Neural progenitor cell (in vitro differentiated cells): ENCODE measurements around the gene ASIC3. TPM values are rescaled to one million over a fixed set of nuclear protein-coding genes. Genes with fewer than 3 reads are reported as not detected.

ENCODE experiments used
- DNase-seq: peaks from one replicate; pipeline ENCODE4 v3.0.0-alpha.2; 2016; ENCODE audit warnings: low spot score
- H2AFZ ChIP-seq: fragments of 200-600 bp; sonication (generic); replicated peaks from 2 replicates; pipeline ENCODE4 v1.6.1; 2016; ENCODE audit warnings: antibody characterized with exemption
- H3F3A ChIP-seq: fragments of 200-600 bp; sonication (generic); 2 replicates; pipeline ENCODE4 v1.6.1; 2016; ENCODE audit warnings: antibody characterized with exemption, low read depth
- H3K27ac ChIP-seq: fragments of 200-600 bp; sonication (generic); 2 replicates; pipeline ENCODE4 v1.5.1; 2016; ENCODE audit warnings: mild to moderate bottlenecking
- H3K27me3 ChIP-seq: fragments of 200-600 bp; sonication (generic); 2 replicates; pipeline ENCODE4 v1.6.1; 2016; ENCODE audit warnings: mild to moderate bottlenecking, moderate library complexity
- H3K36me3 ChIP-seq: fragments of 200-600 bp; sonication (generic); 2 replicates; pipeline ENCODE4 v1.5.1; 2016
- H3K4me1 ChIP-seq: fragments of 200-600 bp; sonication (generic); 2 replicates; pipeline ENCODE4 v1.6.1; 2016; ENCODE audit warnings: mixed run types
- H3K4me2 ChIP-seq: fragments of 200-600 bp; sonication (generic); 2 replicates; pipeline ENCODE4 v1.6.1; 2016
- H3K4me3 ChIP-seq: fragments of 200-600 bp; sonication (generic); 2 replicates; pipeline ENCODE4 v1.5.1; 2016
- H3K79me2 ChIP-seq: fragments of 200-600 bp; sonication (generic); 2 replicates; pipeline ENCODE4 v1.6.1; 2016; ENCODE audit warnings: low read depth
- H3K9ac ChIP-seq: fragments of 200-600 bp; sonication (generic); 2 replicates; pipeline ENCODE4 v1.6.1; 2016
- H3K9me3 ChIP-seq: fragments of 200-600 bp; sonication (generic); 2 replicates; pipeline ENCODE4 v1.5.1; 2016; ENCODE audit warnings: low read depth
- H4K20me1 ChIP-seq: fragments of 200-600 bp; sonication (generic); 2 replicates; pipeline ENCODE4 v1.6.1; 2016; ENCODE audit warnings: low read depth
- H3K27ac Mint-ChIP-seq: 3 replicates; pipeline ENCODE4 v1.8.0; 2021; ENCODE audit warnings: mixed read lengths
- H3K27me3 Mint-ChIP-seq: 2 replicates; pipeline ENCODE4 v1.8.0; 2022; ENCODE audit warnings: low read depth, mild to moderate bottlenecking, inconsistent platforms, moderate library complexity, mixed read lengths; ENCODE audit not compliant: insufficient read depth
- H3K36me3 Mint-ChIP-seq: 3 replicates; pipeline ENCODE4 v1.8.0; 2021; ENCODE audit warnings: mixed read lengths
- H3K4me1 Mint-ChIP-seq: 3 replicates; pipeline ENCODE4 v1.8.0; 2021; ENCODE audit warnings: mixed read lengths
- H3K4me3 Mint-ChIP-seq: 3 replicates; pipeline ENCODE4 v1.8.0; 2021; ENCODE audit warnings: mild to moderate bottlenecking, moderate library complexity, mixed read lengths
- H3K9me3 Mint-ChIP-seq: 3 replicates; pipeline ENCODE4 v1.8.0; 2020; ENCODE audit warnings: mixed read lengths
- EZH2 ChIP-seq: fragments of 200-600 bp; sonication (generic); IDR thresholded peaks from 2 replicates; pipeline ENCODE4 v1.6.1; 2017; ENCODE audit warnings: antibody characterized with exemption, mild to moderate bottlenecking, moderate library complexity
- EZH2phosphoT487 ChIP-seq: fragments of 200-600 bp; sonication (generic); IDR thresholded peaks from 2 replicates; pipeline ENCODE4 v1.6.1; 2017; ENCODE audit warnings: antibody characterized with exemption
- total RNA-seq: library from RNA; depleted of rRNA; stranded (reverse); fragments of >200 nt; gene quantifications from 2 replicates; pipeline ENCODE4 v1.2.3, GENCODE V29; 2015; ENCODE audit warnings: low replicate concordance
- TF ChIP-seq, protein P1 (sequence below): fragments of 200-600 bp; sonication (generic); IDR thresholded peaks from 2 replicates; pipeline ENCODE4 v1.5.1; 2017; ENCODE audit warnings: antibody characterized with exemption, mild to moderate bottlenecking

ASIC3 gene
- total RNA-seq, 1 donor from 2014 or later, result not detected

DNA sequence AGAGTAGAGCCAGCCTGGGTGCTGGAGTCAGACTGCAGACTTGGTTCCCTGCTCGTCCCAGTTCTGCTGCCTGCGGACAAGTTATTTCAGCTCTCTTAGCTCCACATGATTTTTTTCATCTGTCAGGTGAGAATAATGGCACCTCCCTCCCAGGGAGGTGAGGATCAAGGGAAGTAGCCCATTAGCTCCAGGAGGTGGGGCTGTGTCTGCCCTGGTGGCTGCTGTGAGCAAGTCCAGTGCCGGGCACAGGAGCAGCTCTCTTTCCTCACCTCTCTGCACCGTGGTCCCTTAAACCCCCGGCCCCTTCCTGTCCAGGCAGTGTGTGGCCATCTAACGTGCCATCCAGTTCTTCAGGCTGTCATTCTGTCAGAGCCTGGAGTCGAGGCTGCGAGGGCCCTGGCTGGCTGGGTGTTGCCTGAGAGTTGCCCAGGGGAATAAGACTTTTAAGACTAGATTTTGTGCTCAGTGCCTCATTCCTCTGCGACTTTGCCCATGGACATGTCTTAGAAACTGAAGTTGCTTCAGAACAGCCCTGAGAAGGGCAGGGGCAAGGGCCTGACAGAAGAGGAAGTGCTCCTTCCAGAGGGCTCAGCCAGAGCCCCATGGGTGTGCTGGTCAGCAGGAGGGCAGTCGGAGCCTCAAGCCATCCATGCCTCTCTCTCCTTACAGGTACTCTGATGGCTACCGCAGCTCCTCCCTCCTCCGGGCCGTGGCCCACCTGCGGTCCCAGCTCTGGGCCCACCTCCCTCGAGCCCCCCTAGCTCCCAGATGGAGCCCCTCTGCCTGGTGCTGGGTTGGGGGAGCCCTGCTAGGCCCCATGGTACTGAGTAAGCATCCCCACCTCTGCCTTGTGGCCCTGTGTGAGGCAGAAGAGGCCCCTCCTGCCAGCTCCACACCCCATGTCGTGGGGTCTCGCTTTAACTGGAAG, 15.1 kb upstream of the ASIC3 start:
- H3K4me3 Mint-ChIP-seq, result no peak overlapping the region
- H3K36me3 Mint-ChIP-seq, result peaks cover 4% of the 10 kb centered on the region
- peaks cover 7% of the 10 kb centered on the region for H3K27me3 Mint-ChIP-seq
- no peak for DNase-seq
- peaks cover 2% of the 10 kb centered on the region for H3K79me2 ChIP-seq
- H3K4me1 ChIP-seq, result no peaks in the 10 kb centered on the region
- no peak overlapping the region for H2AFZ ChIP-seq
- H3K27ac Mint-ChIP-seq, result no peak overlapping the region
- no peak overlapping the region for H3K27ac ChIP-seq
- TF ChIP-seq EZH2 (no peak), EZH2phosphoT487 (no peak)
- TF ChIP-seq, protein P1, sequence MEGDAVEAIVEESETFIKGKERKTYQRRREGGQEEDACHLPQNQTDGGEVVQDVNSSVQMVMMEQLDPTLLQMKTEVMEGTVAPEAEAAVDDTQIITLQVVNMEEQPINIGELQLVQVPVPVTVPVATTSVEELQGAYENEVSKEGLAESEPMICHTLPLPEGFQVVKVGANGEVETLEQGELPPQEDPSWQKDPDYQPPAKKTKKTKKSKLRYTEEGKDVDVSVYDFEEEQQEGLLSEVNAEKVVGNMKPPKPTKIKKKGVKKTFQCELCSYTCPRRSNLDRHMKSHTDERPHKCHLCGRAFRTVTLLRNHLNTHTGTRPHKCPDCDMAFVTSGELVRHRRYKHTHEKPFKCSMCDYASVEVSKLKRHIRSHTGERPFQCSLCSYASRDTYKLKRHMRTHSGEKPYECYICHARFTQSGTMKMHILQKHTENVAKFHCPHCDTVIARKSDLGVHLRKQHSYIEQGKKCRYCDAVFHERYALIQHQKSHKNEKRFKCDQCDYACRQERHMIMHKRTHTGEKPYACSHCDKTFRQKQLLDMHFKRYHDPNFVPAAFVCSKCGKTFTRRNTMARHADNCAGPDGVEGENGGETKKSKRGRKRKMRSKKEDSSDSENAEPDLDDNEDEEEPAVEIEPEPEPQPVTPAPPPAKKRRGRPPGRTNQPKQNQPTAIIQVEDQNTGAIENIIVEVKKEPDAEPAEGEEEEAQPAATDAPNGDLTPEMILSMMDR, result no peak
- no peaks in the 10 kb centered on the region for H3K9me3 Mint-ChIP-seq
- no peaks in the 10 kb centered on the region for H3F3A ChIP-seq
- H4K20me1 ChIP-seq, result no peaks in the 10 kb centered on the region
- peaks cover 14% of the 10 kb centered on the region for H3K4me1 Mint-ChIP-seq
- no peaks in the 10 kb centered on the region for H3K27me3 ChIP-seq
- H3K4me3 ChIP-seq, result no peak overlapping the region
- no peak overlapping the region for H3K4me2 ChIP-seq
- no peaks in the 10 kb centered on the region for H3K36me3 ChIP-seq
- no peak overlapping the region for H3K9ac ChIP-seq
- H3K9me3 ChIP-seq, result no peaks in the 10 kb centered on the region

DNA sequence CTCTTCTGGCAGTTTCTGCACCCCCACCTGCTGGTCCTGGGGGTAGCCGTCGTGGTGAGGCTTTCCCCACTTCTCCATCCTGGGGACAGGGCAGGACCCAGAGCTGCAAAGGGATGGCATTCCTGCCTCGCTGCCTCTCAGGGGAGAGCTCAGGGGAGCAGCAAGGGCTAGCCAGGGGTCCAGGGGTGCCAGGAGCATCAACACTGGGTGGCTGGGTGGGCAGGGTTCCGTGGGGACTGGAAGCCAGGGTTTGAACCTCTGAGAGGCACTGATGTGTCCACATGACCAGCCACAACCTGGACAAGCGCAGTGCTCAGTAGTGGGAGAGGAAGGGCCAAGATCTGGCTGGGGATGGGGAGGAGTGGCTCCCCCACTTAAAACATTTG, 14.5 kb upstream of the ASIC3 start:
- peaks cover 6% of the 10 kb centered on the region for H3K27me3 Mint-ChIP-seq
- H3K4me1 ChIP-seq, result no peaks in the 10 kb centered on the region
- no peak overlapping the region for H3K27ac Mint-ChIP-seq
- H2AFZ ChIP-seq, result no peak overlapping the region
- H3K4me1 Mint-ChIP-seq, result peaks cover 14% of the 10 kb centered on the region
- no peaks in the 10 kb centered on the region for H4K20me1 ChIP-seq
- no peaks in the 10 kb centered on the region for H3K9me3 ChIP-seq
- no peak overlapping the region for H3K27ac ChIP-seq
- H3K4me3 ChIP-seq, result no peak overlapping the region
- TF ChIP-seq, protein P1, result no peak
- no peak for TF ChIP-seq EZH2
- peaks cover 2% of the 10 kb centered on the region for H3K79me2 ChIP-seq
- no peak overlapping the region for H3K4me3 Mint-ChIP-seq
- H3K9ac ChIP-seq, result no peak overlapping the region
- no peak overlapping the region for H3K4me2 ChIP-seq
- no peaks in the 10 kb centered on the region for H3K36me3 ChIP-seq
- H3K9me3 Mint-ChIP-seq, result no peaks in the 10 kb centered on the region
- peaks cover 4% of the 10 kb centered on the region for H3K36me3 Mint-ChIP-seq
- no peaks in the 10 kb centered on the region for H3K27me3 ChIP-seq
- DNase-seq, result no peak
- H3F3A ChIP-seq, result no peaks in the 10 kb centered on the region

DNA sequence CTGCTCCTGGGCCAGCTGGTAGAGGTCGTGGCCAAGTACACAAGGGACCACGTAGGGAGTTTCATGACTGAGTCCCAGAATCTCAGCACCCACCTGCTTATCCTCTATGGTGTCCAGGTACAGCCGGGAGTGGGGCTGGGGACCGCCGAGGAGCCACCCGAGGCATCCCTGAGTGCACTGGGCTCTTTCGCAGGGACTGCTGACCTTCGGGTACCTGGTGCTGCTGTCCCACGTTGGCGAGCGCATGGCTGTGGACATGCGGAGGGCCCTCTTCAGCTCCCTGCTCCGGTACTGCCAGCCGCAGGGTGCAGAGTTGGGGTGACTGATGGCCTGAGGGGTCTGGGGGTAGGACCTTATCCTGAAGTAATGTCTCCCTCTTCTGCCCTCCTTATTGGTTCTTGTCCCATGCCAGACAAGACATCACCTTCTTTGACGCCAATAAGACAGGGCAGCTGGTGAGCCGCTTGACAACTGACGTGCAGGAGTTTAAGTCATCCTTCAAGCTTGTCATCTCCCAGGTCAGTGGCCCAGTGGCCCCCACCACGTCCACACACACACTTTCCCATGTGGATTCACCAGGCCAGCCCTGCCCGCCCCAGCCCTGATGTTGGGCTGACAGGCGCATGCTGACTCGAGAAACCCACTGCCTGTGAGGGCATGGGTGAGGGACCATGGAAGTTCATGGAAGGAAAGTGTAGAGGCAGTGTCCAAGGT, 13.9 kb upstream of the ASIC3 start:
- Histone ChIP-seq H3K9me3 (no peaks in the 10 kb centered on the region), H4K20me1 (no peaks in the 10 kb centered on the region), H3K79me2 (no peaks in the 10 kb centered on the region), H3K27ac (no peak overlapping the region), H3K27me3 (no peaks in the 10 kb centered on the region), H3K36me3 (no peaks in the 10 kb centered on the region), H3K4me1 (no peaks in the 10 kb centered on the region), H3K4me3 (no peak overlapping the region), H2AFZ (no peak overlapping the region), H3K9ac (no peak overlapping the region), H3K4me2 (no peak overlapping the region), H3F3A (no peaks in the 10 kb centered on the region)
- Mint-ChIP-seq H3K4me1 (peaks cover 12% of the 10 kb centered on the region), H3K27me3 (peaks cover 4% of the 10 kb centered on the region), H3K36me3 (peaks cover 4% of the 10 kb centered on the region), H3K27ac (no peak overlapping the region), H3K9me3 (no peaks in the 10 kb centered on the region), H3K4me3 (no peak overlapping the region)
- TF ChIP-seq, protein P1, result no peak
- no peak for DNase-seq
